GM10248 (cell line): ENCODE results near the gene MAB21L3.

Source experiments
- CTCF ChIA-PET: fragments of 300-600 bp; sonication (Branson Sonifier 250); formaldehyde crosslinking; extraction: SDS; loops from one replicate; lab custom pipeline; 2021; ENCODE audit warnings: antibody characterized with exemption; lab: Yijun Ruan, JAX
- POLR2A ChIA-PET: fragments of 350-650 bp; sonication (Branson Sonifier 250); formaldehyde crosslinking; extraction: SDS; loops from one replicate; lab custom pipeline; 2020; ENCODE audit warnings: antibody characterized with exemption; lab: Yijun Ruan, JAX
- DNase-seq: peaks from one replicate; pipeline ENCODE4 v3.0.0; 2012; ENCODE audit errors: extremely low spot score
- CTCF ChIP-seq: IDR thresholded peaks from 2 replicates; pipeline ENCODE4 v1.5.1; 2012; ENCODE audit warnings: mild to moderate bottlenecking, low read depth; ENCODE audit errors: extremely low read depth, missing control alignments, control extremely low read depth

MAB21L3 gene

DNA sequence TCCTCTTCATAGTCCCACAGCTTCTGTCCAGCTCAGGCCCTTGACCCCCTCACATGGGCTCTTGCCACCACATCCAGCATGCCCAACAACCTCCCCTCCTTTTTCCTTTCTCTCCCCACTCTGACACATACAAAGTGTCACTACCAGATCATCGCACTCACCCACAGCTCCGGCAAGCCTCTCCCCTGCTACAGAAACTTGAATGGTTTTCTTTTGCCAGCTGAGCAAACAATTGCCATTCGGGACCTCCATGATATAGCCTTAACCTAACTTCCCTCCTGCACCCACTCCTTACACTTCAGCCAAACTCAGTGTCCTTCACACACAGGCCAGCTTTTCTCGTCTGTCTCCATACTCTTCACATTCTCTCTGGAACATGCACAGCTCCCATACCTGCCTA is 43.3 kb downstream of the MAB21L3 start:
- CTCF ChIA-PET: interaction anchor here (1.6 to 11.3 kb wide), 7 partner anchors 12 to 345 kb away, joined by 3 to 156 read pairs (median 8); no protein-coding TSS in a partner anchor

GRCh38 chr1:116157096-116157495 is 45.9 kb downstream of the MAB21L3 start:
- no peak for TF ChIP-seq CTCF
- ChIA-PET POLR2A (no interaction called here), CTCF (interaction anchor here (0.8 to 2.2 kb wide), 5 partner anchors 9 to 342 kb away, joined by 3 to 5 read pairs (median 4); no protein-coding TSS in a partner anchor)
- no peak for DNase-seq

More for the DNA sequence above, 43.3 kb downstream of the MAB21L3 start:
- no peak for DNase-seq
- POLR2A ChIA-PET: no interaction called here
- TF ChIP-seq CTCF: no peak

DNA sequence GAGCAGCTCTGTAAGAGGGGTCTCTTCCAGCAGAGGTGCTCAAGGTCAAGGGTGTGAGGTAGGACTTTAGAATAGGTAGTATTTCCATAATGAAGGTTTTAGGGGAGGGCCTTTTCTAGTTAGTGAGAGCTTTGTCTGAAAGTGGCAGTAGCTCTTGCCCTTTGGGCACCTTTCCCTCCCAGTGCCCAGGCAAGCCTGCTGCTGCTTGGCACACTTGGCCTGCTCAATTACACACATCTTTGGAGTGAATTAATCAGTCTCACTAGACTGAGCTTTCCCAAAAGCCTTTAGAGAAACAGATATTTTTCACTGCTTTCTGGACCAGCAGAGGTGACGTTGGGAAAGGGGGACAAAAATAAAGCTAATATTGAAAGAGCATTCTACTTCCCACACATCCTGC is 48.0 kb downstream of the MAB21L3 start:
- no peak for DNase-seq
- ChIA-PET POLR2A (no interaction called here), CTCF (interaction anchor here (1.0 to 4.7 kb wide), 6 partner anchors 8 to 326 kb away, joined by 3 to 17 read pairs (median 8); no protein-coding TSS in a partner anchor)
- TF ChIP-seq CTCF: no peak

DNA sequence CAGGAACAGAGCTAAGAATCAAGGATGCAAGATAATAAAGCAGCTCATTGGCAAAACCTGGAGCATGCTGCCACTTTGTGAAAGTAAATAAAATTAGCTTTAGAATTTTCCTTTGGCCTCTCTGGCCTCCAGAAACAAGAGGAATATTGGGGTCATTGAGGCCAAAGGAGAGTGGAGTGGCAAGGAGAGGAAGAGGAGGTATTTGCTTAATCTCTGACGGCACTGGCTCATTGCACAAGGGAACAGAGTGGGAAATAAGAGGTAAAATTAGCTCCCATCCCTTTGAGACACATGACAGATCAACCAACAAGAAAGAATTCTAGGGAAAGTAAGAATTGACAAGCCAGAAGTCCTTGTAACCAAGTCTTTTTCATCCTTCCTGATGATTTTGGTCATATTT is 48.4 kb downstream of the MAB21L3 start:
- POLR2A ChIA-PET: no interaction called here
- DNase-seq: no peak
- CTCF ChIA-PET: interaction anchor here (1.0 to 4.7 kb wide), 6 partner anchors 9 to 326 kb away, joined by 3 to 17 read pairs (median 8); no protein-coding TSS in a partner anchor
- no peak for TF ChIP-seq CTCF

- CTCF ChIA-PET: interaction anchor here (1.2 to 4.7 kb wide), 6 partner anchors 8 to 338 kb away, joined by 3 to 22 read pairs (median 7); no protein-coding TSS in a partner anchor
- DNase-seq: no peak
- POLR2A ChIA-PET: no interaction called here
- no peak for TF ChIP-seq CTCF
Measured at GRCh38 chr1:116161390-116161789, 50.2 kb downstream of the MAB21L3 start.

DNA sequence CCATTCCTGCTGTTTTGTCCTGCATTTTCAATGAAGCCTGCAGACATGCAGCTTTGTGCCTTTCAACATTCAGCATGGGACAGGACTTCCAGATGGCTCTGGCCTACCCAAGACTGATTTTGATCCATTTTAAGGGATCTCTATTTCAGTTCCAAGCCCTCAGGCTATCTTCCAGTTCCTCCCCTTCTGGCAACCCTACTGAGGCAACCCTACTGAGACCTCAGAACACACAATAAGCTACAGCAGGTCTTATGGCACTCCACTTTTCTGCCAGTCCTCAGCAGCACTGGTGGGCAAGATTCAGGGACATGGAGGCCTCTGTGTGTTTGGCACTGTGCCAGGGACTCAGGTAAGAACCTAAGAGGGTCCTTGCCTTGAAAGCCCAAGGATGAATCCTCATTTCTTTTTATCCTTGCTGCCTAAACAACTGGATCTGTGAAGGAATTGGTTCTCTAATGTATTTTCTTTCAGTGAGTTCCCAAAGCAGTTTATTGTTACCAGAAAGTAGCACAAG is 50.7 kb downstream of the MAB21L3 start:
- TF ChIP-seq CTCF: no peak
- POLR2A ChIA-PET: no interaction called here
- DNase-seq: no peak
- CTCF ChIA-PET: interaction anchor here (1.6 to 4.7 kb wide), 4 partner anchors 15 to 337 kb away, joined by 4 to 22 read pairs (median 14); no protein-coding TSS in a partner anchor

DNA sequence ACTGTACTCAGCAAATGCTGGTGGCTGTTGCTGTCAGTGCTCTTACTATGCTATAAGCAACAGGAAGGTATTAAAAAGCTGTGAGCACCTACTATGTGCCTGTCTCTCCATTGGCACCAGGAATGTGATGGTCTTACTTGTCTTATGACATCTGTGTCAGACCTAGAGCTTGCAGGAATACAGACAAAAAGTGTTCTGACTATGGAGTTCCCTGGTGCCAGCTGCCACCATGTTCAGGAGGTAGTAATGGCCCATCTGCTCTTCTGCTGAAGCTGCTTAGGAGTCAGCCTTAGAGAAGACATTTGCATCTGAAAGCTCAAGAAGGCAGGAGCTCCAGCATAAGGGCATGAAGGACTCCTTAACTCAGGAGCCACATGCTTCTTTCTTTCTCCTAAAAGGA is 52.3 kb downstream of the MAB21L3 start:
- no peak for DNase-seq
- no peak for TF ChIP-seq CTCF
- ChIA-PET POLR2A (no interaction called here), CTCF (interaction anchor here (1.1 to 6.9 kb wide), 5 partner anchors 9 to 336 kb away, joined by 3 to 26 read pairs (median 6); no protein-coding TSS in a partner anchor)
